ENCODE results near the gene LHFPL3.
"Not testable (repeated sequence)": the region's sequence is repeated elsewhere in the genome, so short reads cannot be mapped to it uniquely, and the experiment has no call there.

Gene LHFPL3

GRCh38 chr7:104923010-104923421 lies 594.6 kb downstream of the LHFPL3 start:
- TF ChIP-seq CTCF (IDR thresholded peaks at IDR 0.05; ENCODE audit: insufficient read depth, missing control alignments): peak; percentile 89
- FAIRE-seq: no peak
- DNase-seq (ENCODE audit: insufficient read length, low spot score): no peak

- FAIRE-seq; DNase-seq (ENCODE audit: insufficient read length, low spot score): not testable (repeated sequence)
Measured at GRCh38 chr7:104926189-104926588, 597.8 kb downstream of the LHFPL3 start.

GRCh38 chr7:104926601-104927041 lies 598.2 kb downstream of the LHFPL3 start:
- no peak for DNase-seq (ENCODE audit: insufficient read length, low spot score)
- no peak for TF ChIP-seq CTCF (IDR thresholded peaks at IDR 0.05; ENCODE audit: insufficient read depth, missing control alignments)
- no peak for FAIRE-seq

GRCh38 chr7:104927055-104927454 lies 598.7 kb downstream of the LHFPL3 start:
- FAIRE-seq (no peak), DNase-seq (ENCODE audit: insufficient read length, low spot score) (no peak)
- no peak for TF ChIP-seq CTCF (IDR thresholded peaks at IDR 0.05; ENCODE audit: insufficient read depth, missing control alignments)

- no peak for FAIRE-seq
- no peak for TF ChIP-seq CTCF (IDR thresholded peaks at IDR 0.05; ENCODE audit: insufficient read depth, missing control alignments)
- DNase-seq (ENCODE audit: insufficient read length, low spot score): no peak
Measured at GRCh38 chr7:104928721-104929400, 600.5 kb downstream of the LHFPL3 start.

GRCh38 chr7:104929921-104930320 lies 601.5 kb downstream of the LHFPL3 start:
- FAIRE-seq (no peak), DNase-seq (ENCODE audit: insufficient read length, low spot score) (no peak)
- no peak for TF ChIP-seq CTCF (IDR thresholded peaks at IDR 0.05; ENCODE audit: insufficient read depth, missing control alignments)

GRCh38 chr7:104931181-104931781 lies 602.9 kb downstream of the LHFPL3 start:
- FAIRE-seq (no peak), DNase-seq (ENCODE audit: insufficient read length, low spot score) (no peak)
- no peak for TF ChIP-seq CTCF (IDR thresholded peaks at IDR 0.05; ENCODE audit: insufficient read depth, missing control alignments)
